K562 (cell line): Measurements from ENCODE around the gene RHAG. TPM values are rescaled to one million over a fixed set of nuclear protein-coding genes. Genes with fewer than 3 reads are reported as not detected.

Experiments used
- CHD7 ChIP-seq: fragments of 200-600 bp; sonication (generic); IDR thresholded peaks from one replicate; pipeline ENCODE4 v1.6.1; 2012; ENCODE audit warnings: mild to moderate bottlenecking, low read depth, low read length, inconsistent platforms
- DPF2 ChIP-seq: fragments of 450-650 bp; IDR thresholded peaks from 2 replicates; pipeline ENCODE4 v1.6.1; 2016
- FOXA3 ChIP-seq, 2 experiments: fragments of 450-650 bp in 1 of 2; sonication (generic) in 1 of 2; formaldehyde crosslinking; IDR thresholded peaks in 1 of 2; conservative IDR thresholded peaks in 1 of 2; 2 replicates each; pipeline versions ENCODE4 v1.4.0 to v1.8.0; 2020 to 2022; ENCODE audit warnings: mild to moderate bottlenecking in 2 of 2, missing genetic modification reagents in 1 of 2
- MAFG ChIP-seq: fragments of 450-650 bp; conservative IDR thresholded peaks from 2 replicates; pipeline ENCODE4 v1.6.1; 2016; ENCODE audit warnings: missing genetic modification characterization, missing compliant biosample characterization
- MEIS2 ChIP-seq: fragments of 450-650 bp; IDR thresholded peaks from 2 replicates; pipeline ENCODE4 v1.6.1; 2014; ENCODE audit warnings: mild to moderate bottlenecking; ENCODE audit not compliant: partially characterized antibody
- MLLT1 ChIP-seq, 2 experiments: fragments of 450-650 bp; IDR thresholded peaks; 2 replicates each; pipeline ENCODE4 v1.6.1; 2016
- NCOA2 ChIP-seq, 2 experiments: fragments of 450-650 bp; IDR thresholded peaks; 2 replicates each; pipeline ENCODE4 v1.6.1; 2018; ENCODE audit warnings: mild to moderate bottlenecking in 2 of 2, moderate library complexity in 1 of 2; ENCODE audit not compliant: partially characterized antibody in 2 of 2
- NFE2 ChIP-seq: IDR thresholded peaks from 2 replicates; pipeline ENCODE4 v1.6.1; 2014; ENCODE audit warnings: antibody characterized with exemption, low read depth
- PKNOX1 ChIP-seq: fragments of 450-650 bp; IDR thresholded peaks from 2 replicates; pipeline ENCODE4 v1.6.1; 2016
- SREBF2 ChIP-seq: sonication (generic); formaldehyde crosslinking; IDR thresholded peaks from 2 replicates; pipeline ENCODE4 v1.4.0; 2020; ENCODE audit warnings: mild to moderate bottlenecking, missing genetic modification reagents
- U2AF1 ChIP-seq: fragments of 200-400 bp; formaldehyde crosslinking; optimal IDR thresholded peaks from 2 replicates; pipeline ENCODE3; 2017; ENCODE audit warnings: mild to moderate bottlenecking, low read depth, low read length, moderate library complexity
- ZKSCAN1 ChIP-seq: fragments of 150-350 bp; IDR thresholded peaks from 2 replicates; pipeline ENCODE4 v1.6.1; 2016; ENCODE audit warnings: low read depth, low read length
- ZNF184 ChIP-seq: sonication (generic); formaldehyde crosslinking; IDR thresholded peaks from 2 replicates; pipeline ENCODE4 v1.5.0; 2020; ENCODE audit warnings: missing genetic modification reagents
- ZNF316 ChIP-seq: fragments of 450-650 bp; IDR thresholded peaks from 2 replicates; pipeline ENCODE4 v1.6.1; 2016
- ZNF583 ChIP-seq: fragments of 250-450 bp; sonication (Bioruptor Pico); IDR thresholded peaks from 2 replicates; pipeline ENCODE4 v1.4.0; 2020
- polyA plus RNA-seq, 8 experiments: library from polyadenylated mRNA; depleted of rRNA in 4 of 8; stranded (reverse) in 5 of 8; unstranded in 3 of 8; fragments of >200 nt; fragmentation: Nextera tagmentation in 2 of 8; fragmentation: Illumina TruSeq in 1 of 8; extraction: Ambion mirVana in 2 of 8; extraction: Trizol in 1 of 8; gene quantifications; 2 replicates each; pipeline versions ENCODE4 v1.2.1 to v1.2.3, GENCODE V29; 2011 to 2014; ENCODE audit warnings: inconsistent platforms in 1 of 8, missing spikeins in 1 of 8
- total RNA-seq, 7 experiments: library from RNA; depleted of rRNA in 6 of 7; stranded (reverse); fragments of >200 nt in 6 of 7; fragmentation: Illumina TruSeq in 2 of 7; extraction: Trizol in 2 of 7; gene quantifications; 2 replicates each; pipeline versions ENCODE4 v1.2.1 to v1.2.3, GENCODE V29; 2011 to 2021; ENCODE audit warnings: low replicate concordance in 1 of 7

RHAG gene
- total and polyA plus RNA-seq, 9 of the 15 experiments (the other 6 are each of a cell fraction or from before 2014, with no cell fraction given), result 290 to 1,202 (median 505) TPM

GRCh38 chr6:49662231-49662891 is 25.7 kb upstream of the RHAG start (continued):
- TF ChIP-seq CHD7, result no peak
- TF ChIP-seq MAFG (tag), result peak; percentile 38
- TF ChIP-seq NCOA2 (IDR thresholded peaks at IDR 0.05; ENCODE audit: partially characterized antibody in 2 of 2), result peak in 1 of 2 experiments; percentile 29
- TF ChIP-seq DPF2, result 0 out of 2 replicates have a peak, but pooled peaks have one; percentile 5
- peak; percentile 57 for TF ChIP-seq MEIS2
- TF ChIP-seq FOXA3 (CRISPR knock-in tag; conservative IDR thresholded peaks at IDR 0.05 in 1 of 2, IDR thresholded peaks at IDR 0.05 in 1 of 2), result no peak
- TF ChIP-seq SREBF2 (CRISPR knock-in tag), result no peak
- TF ChIP-seq MLLT1 (IDR thresholded peaks at IDR 0.05), result peak in 1 of 2 experiments; percentile 43; a peak in 1 of 4 replicates
- TF ChIP-seq NFE2, result peak; percentile 58; the same call in 1 of the 2 replicates
- TF ChIP-seq ZNF316, result peak; percentile 79
- TF ChIP-seq ZNF184, result no peak
- no peak for TF ChIP-seq ZKSCAN1
- TF ChIP-seq PKNOX1, result peak; percentile 55
- TF ChIP-seq U2AF1, result no peak
- no peak for TF ChIP-seq ZNF583 (CRISPR knock-in tag)
